Measurements from ENCODE around the gene CFAP91.
A peak's percentile ranks its signal among the peaks of the same experiment; 100 is the strongest.

CFAP91 gene

GRCh38 chr3:119702530-119703527, at the start of gene CFAP91:
Gene CFAP91 (plus strand): TSS chr3:119703022. CDS start chr3:119703099, 77 bp downstream.
- peak; percentile 91 for DNase-seq

GRCh38 chr3:119653876-119654275, 48.9 kb upstream of the CFAP91 start:
- DNase-seq: no peak

- no peak for DNase-seq
Observed at GRCh38 chr3:119657887-119658702, 44.7 kb upstream of the CFAP91 start.

GRCh38 chr3:119658994-119659393, 43.8 kb upstream of the CFAP91 start:
- no peak for DNase-seq

DNA sequence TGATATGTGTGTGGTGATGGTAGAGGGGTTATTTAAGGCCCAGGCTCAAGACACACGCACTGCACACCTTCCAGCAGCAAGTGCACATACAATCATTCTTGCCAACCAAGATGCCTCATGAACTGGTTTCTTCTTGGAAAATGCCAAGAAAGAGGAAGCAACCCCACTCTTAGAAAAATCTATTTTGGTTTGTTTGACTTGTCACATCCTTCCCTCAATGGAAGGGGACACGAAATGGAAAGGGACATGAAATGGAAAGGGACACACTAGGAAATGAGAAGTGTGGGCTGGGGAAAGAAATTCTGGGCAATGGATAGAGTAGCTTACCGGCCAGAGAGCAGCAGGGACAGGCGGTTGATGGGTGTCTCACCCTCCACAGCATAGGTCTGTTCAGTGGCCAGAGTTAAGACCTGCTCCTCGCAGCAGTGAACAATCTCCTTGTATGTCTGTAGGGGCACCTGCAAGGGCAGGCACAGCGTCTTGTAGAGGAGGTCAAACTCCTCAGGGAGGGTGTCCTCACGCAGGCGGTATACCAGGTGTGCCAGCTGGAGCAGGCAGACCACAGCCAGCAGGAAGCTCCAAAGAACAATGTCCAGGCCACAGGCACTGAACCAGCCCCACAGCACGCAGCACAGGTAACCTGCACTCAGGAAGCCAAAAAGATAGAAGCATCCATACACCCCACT, 43.1 kb upstream of the CFAP91 start:
- no peak for DNase-seq

DNA sequence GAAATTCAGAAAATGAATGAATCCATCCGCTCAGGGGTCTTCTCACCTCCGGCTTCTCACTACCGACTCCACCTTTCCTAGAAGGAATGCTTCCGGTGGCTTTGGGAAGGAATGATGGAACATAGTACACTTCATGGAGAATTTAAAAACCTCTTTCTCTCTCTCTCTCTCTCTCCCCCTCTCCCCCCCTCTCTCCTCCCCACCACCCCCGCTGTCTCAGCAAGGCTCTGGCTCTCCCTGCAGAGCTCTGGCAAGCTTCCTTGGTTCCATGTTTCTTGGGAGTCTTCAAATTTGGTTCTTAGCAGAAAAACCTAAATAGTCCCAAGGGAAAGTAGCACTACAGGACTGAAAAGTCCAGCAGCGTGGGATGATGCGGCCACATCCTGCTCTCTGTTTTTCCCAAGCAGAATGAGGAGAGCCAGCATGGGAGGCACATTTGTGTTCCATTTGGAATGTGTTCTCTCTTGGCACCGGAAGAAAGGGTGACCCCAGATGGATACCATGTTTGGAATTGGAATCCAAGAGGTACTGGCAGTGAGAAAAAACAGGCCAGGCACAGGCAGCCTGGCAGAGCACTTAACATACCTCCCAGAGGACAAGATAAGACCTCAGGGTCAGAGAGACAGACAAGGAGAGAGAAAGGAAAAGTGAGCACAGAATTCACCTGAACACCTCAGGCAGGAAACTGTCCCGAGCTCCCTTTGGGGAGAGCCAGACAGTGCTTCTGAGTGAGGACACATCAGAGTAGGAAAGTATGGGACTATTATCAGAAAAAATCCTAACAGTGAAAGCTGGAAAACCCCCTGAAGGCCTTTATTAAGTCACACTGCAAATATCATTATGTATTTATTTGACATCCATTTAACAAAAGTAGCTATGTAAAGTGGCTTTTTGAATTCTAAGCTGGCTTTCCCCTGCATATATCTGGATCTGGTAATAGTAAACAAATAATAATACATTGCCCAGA, 42.1 kb upstream of the CFAP91 start, which contains the start of gene POPDC2:
TSS of gene POPDC2 (minus strand) at position 116 of the 967 bp plus-strand sequence. CDS start 166 bp downstream, outside the sequence.
- DNase-seq: no peak

- DNase-seq: no peak
Observed at GRCh38 chr3:119662604-119663373, 40.0 kb upstream of the CFAP91 start.

DNA sequence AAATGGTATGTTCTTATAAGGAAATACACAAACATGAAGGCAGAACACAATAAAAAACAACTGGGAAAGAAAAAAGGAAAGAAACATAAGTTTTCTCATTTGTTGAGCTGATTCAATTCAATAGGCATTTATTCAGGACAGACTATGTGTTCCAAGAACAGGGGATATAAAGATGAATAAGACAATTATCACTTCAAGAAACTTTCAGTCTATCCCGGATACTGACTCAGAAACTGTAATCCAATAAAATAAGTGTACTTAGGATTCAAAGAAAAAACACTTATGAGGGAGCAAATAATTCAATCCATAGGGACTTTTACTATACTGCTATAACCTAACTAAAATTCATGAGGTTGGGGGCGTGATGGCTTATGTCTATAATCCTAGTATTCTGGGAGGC, 38.9 kb upstream of the CFAP91 start:
- DNase-seq: no peak

- no peak for DNase-seq
Observed at GRCh38 chr3:119664370-119664769, 38.5 kb upstream of the CFAP91 start.

GRCh38 chr3:119664850-119665379, 37.9 kb upstream of the CFAP91 start:
- no peak for DNase-seq

DNA sequence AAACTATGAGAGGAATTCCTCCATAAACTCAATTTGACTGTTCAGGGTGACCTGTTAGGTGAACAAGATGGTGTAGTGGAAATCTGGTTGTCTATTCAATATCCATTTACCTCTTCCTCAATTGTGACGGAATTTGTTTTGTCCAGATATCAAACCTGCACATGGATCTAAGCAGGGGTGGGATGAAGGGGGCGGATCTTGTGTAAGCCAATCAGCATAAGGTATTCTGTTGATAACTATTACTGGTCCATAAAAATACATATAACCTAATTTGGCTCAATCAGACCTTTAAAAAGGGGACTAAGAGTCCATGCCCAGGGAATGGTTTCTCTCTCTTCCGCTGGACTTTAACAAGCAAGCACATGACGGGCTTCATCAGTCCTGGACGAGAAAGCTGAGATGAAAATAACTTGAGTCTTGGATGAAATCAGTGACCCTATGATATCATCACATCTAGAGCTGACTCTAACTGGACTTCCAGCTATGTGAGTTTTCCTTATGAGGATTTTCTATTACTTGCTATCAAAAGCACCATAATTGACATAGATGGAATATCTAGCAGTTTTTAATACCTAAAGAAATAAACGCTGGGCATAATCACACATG, 36.8 kb upstream of the CFAP91 start:
- DNase-seq: no peak

GRCh38 chr3:119669906-119670570, 32.8 kb upstream of the CFAP91 start:
- DNase-seq: no peak

DNA sequence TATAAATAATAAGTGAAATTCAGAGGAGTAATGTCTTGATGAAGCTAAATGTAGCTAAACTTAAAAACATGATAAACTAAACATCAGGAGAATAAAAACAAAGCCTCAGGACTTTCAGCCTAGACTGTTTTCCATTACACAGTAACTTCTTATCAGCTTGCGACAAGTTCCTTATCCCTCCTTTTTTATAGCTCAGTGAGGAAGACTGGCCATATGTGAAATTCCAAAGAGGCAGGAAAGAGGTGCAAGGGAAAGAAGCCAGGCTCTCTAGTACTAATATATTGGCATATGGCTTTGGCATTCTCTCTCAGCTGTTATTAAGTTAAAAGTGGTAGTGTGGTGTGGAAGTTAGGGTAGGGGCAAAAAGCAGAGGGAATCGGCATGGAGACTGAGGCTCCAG, 30.0 kb upstream of the CFAP91 start:
- no peak for DNase-seq

DNA sequence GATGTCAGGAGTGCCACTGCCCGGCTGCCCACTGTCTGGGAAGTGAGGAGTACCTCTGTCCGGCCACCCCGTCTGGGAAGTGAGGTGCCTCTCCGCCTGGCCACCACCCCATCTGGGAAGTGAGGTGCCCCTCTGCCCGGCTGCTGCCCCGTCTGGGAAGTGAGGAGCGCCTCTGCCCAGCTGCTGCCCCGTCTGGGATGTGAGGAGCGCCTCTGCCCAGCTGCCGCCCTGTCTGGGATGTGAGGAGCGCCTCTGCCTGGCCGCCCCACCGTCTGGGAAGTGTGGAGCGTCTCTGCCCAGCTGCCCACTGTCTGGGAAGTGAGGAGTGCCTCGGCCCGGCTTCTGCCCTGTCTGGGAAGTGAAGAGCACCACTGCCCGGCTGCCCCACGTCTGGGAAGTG, 28.9 kb upstream of the CFAP91 start:
- DNase-seq: no peak

- DNase-seq: no peak
Observed at GRCh38 chr3:119675188-119675874, 27.5 kb upstream of the CFAP91 start.

DNA sequence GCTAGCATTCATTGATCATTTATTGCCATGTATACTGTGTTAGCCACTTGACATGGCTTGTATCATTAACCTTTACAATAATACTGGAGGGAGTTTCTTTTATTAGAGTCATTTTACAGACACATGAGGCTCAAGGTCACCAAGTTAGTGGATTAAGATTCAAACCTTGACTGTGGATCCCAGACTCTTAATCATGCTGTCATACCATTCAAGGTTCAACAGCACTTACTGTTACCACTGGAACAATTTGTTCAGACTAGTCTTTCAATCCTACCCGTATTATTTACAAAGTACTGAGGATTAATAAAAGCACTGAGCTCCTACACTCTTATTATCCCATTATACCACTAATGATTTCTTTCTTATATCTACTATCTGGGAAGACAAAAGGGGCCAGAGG, 26.8 kb upstream of the CFAP91 start:
- no peak for DNase-seq

DNA sequence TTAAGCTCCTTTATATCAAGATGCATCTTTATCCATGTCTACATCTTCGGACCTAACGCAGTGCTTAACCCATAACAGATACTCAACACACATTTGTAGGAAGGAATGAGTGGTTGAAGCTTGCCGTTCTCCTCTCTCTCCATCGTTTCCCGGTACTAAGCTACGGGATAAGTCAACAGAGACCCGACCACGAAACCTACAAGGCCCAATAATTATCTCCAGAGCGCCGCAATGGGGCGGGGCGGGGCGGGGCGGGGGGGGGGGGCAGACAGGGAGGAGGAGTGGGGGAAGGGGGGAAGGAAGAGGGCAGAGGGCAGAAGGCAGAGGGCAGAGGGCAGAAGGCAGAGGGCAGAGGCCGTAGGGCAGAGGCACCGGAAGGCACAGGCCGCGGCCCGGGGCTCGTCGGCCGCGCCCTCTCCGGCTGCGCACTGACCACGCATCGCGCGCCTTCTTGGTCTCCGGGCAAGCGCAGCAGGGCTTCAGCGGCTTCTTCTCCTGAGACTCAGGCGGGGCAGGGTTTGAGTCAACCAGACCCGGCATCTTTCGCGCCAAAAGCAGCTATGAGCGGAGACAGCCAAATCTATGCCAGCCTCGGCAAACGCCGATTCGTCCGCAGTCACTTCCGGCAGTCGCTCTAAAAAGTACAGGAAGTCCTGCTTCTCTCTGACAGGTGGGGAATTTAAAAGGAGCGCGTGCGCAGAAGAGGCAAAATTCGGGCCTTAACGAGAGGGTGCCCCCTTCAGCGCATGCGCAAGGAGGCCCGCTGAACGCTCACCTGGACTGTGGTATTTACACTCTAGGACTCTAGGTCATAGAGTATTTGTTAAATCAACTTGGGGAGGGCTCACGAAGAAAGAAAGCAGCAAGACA, 25.8 kb upstream of the CFAP91 start, which contains the start of gene COX17:
TSS of gene COX17 (minus strand) at position 636 of the 870 bp plus-strand sequence. CDS start at position 540, 96 bp downstream.
- peak; percentile 92 for DNase-seq

GRCh38 chr3:119677641-119677934, 25.2 kb upstream of the CFAP91 start:
- no peak for DNase-seq
